ENCODE results near the gene CORIN.

Gene CORIN

GRCh38 chr4:47642191-47642830 is 195.6 kb downstream of the CORIN start:
- no peak for DNase-seq (ENCODE audit: low read depth in 2 of 2)

GRCh38 chr4:47641755-47642154 is 196.1 kb downstream of the CORIN start:
- no peak for DNase-seq (ENCODE audit: low read depth in 2 of 2)

- DNase-seq (ENCODE audit: low read depth in 2 of 2), result no peak
Measured at GRCh38 chr4:47640911-47641310, 197.0 kb downstream of the CORIN start.

GRCh38 chr4:47639531-47639930 is 198.3 kb downstream of the CORIN start:
- no peak for DNase-seq (ENCODE audit: low read depth in 2 of 2)

DNA sequence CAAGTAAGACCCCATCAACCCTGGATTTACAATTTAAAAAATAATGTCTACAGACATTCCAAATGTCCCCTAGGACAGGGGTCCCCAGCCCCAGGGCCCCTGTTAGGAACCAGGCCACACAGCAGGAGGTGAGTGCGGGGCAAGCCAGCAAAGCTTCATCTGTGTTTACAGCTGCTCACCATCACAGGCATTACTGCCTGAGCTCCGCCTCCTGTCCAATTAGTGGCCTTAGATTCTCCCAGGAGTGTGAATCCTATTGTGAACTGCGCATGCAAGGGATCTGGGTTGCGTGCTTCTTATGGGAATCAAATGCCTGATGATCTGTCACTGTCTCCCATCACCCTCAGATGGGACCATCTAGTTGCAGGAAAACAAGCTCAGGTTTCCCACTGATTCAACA is 206.7 kb downstream of the CORIN start:
- no peak for DNase-seq (ENCODE audit: low read depth in 2 of 2)

DNA sequence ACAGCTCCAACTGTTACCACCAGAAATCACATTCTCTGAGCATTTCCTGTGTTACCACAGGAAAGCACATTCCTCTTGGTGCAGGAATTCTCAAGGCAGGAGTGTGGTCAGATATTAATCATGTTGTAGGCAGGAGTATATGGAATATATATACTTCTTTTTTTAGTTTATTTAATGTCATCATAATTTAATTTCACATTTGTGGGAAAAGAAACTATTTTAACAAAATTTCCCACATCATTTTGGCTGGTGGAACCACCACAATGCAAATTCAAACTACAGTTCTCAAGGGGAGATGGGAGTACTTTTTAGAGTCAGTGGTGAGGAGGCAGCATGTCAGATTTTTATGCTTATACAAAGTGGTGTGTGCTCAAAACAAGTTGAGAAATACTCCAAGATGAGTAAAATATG is 213.8 kb downstream of the CORIN start:
- no peak for DNase-seq (ENCODE audit: low read depth in 2 of 2)

GRCh38 chr4:47621181-47621580 is 216.7 kb downstream of the CORIN start:
- no peak for DNase-seq (ENCODE audit: low read depth in 2 of 2)

DNA sequence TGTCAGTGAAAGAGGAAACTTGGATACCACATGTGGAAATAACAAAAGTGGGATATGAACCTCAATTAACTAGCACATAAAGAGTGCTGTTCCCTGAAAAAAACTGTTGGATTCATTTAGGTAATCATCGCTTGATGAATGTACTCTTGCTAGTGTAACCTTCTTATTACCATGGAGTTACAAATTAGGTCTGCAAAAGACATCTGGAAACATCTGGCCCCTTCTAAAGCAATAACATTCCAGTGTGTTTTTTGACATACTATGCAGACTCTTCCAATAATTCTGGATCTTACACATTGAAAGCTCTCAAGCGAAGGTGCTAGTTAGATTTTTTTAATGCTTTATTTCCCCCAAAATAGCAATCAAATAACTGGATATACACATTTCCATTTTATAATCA is 218.2 kb downstream of the CORIN start:
- no peak for DNase-seq (ENCODE audit: low read depth in 2 of 2)

DNA sequence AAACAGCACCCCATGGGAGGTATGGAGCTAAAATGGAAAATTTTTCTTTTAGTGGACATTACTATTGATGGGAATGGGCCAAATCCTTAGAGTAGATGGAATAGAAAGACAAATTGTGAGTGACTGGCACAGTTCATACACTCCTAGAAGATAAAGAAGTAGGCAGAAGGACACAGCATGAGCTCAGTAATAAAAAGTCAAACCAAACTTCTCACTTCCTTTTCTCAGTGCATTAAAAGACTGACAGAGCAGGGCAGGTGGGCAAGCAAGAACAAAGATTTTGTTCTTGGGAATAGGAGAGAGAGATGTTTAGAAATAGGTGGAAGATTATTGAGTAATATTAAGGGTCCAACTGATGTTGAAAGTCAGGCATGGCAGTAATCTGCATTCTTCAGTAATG is 220.3 kb downstream of the CORIN start:
- DNase-seq (ENCODE audit: low read depth in 2 of 2), result no peak

GRCh38 chr4:47615385-47615784 is 222.5 kb downstream of the CORIN start:
- DNase-seq (ENCODE audit: low read depth in 2 of 2), result no peak

DNA sequence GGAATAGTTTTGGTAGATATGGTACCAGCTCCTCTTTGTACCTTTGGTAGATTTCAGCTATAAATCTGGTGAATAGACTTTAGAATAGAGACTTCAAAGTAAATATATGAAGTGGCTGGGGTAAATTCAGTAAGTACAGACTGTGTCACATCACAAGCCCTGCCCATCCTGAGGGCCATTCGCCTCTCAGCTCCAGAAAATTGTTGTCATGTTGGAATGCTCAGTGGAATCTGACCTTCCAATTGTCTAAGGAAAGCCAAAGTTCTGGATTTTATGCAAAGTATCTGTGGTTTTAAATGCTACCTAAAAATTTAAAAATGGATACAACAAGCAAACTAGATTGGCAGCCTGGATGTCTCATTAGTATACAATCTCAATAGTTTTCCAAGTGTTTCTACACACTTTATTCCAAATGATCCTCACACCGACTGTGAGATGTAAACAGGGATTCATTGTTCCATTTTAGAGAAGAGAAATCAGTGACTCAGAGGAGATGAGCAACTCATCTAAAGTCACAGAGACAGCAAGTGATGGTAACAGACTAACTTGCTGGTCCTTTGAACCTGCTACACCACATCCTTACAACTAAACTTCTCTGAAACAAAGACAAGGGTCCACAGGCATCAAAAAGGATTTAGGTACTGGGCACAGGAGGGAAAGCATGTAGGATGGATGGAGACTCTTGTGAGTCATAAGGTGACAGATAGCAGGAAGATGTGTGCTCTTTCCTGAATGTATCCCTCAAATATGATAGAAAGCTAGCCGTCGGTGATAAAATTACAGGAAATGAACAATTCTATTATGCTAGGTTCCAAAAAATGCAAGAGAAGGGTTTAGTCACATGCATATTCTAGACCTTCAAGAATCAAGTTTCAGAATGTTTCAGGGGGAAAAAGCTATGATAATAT is 225.5 kb downstream of the CORIN start:
- DNase-seq (ENCODE audit: low read depth in 2 of 2), result no peak

DNA sequence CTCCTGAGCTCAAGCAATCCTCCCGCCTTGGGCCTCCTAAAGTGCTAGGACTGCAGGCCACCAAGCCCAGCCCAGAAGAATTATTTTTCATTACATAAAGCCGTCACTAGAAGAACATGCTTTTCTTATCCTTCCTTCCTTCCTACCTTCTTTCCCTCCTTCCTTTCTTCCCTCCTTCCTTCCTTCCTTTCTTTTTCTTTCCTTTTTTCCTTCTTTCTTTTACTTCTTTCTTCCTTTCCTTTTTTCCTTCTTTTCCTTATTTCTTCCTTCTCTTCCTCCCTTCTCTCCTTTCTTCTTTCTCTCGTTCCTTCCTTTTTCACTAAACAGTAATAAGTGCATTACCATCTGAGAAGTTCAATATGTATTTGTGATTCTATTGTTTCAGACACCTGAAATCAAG is 231.4 kb downstream of the CORIN start:
- DNase-seq (ENCODE audit: low read depth in 2 of 2), result no peak

DNA sequence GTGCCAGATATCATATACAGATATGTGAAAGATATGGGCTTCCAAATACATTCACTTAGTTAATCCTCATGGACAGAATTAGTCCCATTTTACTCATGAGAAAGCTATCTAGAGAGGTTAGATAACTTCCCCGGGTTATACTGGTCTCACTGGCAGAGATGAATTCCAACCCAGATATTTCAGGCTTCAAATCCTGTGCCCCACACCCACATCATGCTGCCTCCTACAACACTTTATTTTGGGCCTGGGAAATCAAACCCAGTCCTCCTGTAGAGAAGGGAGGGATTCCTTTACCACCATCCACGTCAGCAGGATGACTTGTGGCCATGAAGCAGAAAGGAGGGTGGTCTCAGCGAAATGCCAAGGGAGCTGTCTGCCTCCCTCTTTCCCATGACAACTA is 239.0 kb downstream of the CORIN start:
- DNase-seq (ENCODE audit: low read depth in 2 of 2), result no peak

GRCh38 chr4:47598320-47598719 is 239.5 kb downstream of the CORIN start:
- DNase-seq (ENCODE audit: low read depth in 2 of 2), result no peak

DNA sequence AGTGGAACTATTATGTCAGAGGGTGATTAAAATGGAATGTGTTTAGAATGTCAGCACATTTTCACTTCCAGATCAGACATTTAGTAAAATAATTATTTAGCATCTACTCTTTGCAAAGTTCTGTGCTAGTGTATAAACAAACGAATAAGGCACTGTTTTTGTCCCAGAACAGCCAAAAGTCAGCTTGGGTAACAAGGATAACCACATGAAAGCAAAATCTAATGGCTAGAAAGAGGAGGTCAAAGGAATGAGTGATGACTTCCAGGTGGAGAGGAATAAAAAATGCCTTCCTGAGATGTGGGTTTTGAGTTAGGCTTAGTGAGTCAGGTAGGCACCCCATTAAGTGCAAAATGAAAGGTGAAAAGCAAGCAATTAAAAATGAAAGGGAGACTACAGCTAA is 240.2 kb downstream of the CORIN start:
- DNase-seq (ENCODE audit: low read depth in 2 of 2), result no peak

GRCh38 chr4:47590325-47590724 is 247.5 kb downstream of the CORIN start:
- DNase-seq (ENCODE audit: low read depth in 2 of 2), result no peak

GRCh38 chr4:47579235-47579634 is 258.6 kb downstream of the CORIN start:
- no peak for DNase-seq (ENCODE audit: low read depth in 2 of 2)

DNA sequence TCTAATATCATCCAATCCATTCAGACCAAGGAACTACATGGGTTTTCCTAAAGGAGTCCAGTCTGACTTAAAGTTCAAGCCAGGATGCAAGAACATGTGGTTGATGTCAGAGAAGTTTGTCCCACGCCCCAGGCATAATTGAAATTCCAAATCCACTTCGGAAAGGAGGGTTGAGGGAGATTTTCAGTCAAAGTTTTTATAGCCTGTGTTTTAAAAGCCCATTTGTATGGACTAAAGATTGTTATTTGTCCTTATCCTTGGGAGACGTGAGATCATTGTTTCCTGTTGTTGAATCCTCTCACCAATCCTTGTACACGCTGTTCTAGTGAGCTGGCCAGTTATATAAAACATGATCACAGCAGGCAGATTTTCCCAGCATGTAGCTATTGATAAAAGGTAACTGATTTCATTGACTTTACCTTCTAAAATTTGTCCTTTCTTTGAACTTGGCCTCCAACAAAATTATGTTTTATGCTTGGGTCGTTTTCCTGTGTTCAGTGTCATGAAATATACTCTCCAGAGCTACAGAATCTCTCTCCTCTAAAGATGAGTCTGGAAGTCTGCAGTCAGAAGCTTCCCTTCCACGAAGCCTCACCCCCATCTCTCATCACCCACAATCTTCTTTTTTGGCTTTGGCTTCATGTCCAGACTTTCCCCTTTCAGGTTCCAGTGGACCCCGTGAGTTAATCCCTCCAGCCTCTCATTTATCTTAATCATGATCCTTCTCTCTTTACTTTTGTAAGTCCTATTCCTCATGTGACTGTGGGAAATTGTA is 259.9 kb downstream of the CORIN start:
- DNase-seq (ENCODE audit: low read depth in 2 of 2), result no peak

- no peak for DNase-seq (ENCODE audit: low read depth in 2 of 2)
Measured at GRCh38 chr4:47572981-47573380, 264.9 kb downstream of the CORIN start.

- no peak for DNase-seq (ENCODE audit: low read depth in 2 of 2)
Measured at GRCh38 chr4:47570816-47571215, 267.1 kb downstream of the CORIN start.

- DNase-seq (ENCODE audit: low read depth in 2 of 2), result no peak
Measured at GRCh38 chr4:47567511-47567910, 270.4 kb downstream of the CORIN start.

DNA sequence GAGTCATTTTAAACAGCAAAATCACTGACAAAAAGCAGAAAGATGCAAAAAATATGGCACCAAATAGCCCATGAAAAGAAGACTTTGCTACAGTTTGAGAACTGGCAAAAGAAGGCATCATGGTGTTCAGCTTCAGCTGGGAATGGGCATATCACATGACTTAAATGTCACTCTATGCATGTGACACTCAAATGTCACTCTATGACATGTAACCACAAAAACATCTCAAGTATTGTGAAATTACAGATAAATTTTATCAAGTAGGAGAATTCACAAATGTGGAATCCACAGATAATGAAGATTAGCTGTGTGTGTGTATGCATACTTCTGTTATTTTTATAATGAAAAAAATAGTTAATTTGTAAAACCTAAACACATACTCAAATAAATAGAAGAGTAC is 270.9 kb downstream of the CORIN start:
- DNase-seq (ENCODE audit: low read depth in 2 of 2), result no peak

GRCh38 chr4:47566566-47566965 is 271.3 kb downstream of the CORIN start:
- DNase-seq (ENCODE audit: low read depth in 2 of 2), result no peak
